ENCODE measurements around the gene DMAP1. TPM values are rescaled to one million over a fixed set of nuclear protein-coding genes. Genes with fewer than 3 reads are reported as not detected.

The DMAP1 gene
- total and polyA plus RNA-seq, 4 donors, result 26.5 to 41.1 (median 35.1) TPM

DNA sequence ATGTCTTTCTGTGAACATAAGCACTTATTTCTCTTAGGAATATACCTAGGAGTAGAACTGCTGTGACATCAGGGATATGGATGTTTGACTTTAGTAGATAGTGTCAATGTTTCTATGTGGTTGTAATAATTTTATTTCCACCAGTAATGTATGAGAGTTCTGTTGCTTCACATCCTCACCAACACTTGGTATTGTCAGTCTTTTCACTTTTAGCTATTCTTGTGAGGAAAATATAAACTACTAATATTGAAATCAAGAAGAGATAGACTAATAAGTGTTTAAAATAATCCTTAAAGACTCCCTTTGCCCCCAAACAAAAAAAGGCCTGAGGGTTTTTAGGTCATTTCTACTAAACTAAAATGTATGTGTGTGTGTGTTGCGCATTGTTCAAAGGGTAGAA, 2.7 kb upstream of the DMAP1 start:
- H3K27me3 ChIP-seq (ENCODE audit: control insufficient read depth in 3 of 3, insufficient read depth in 3 of 3, low read length in 2 of 3), result no peaks in the 10 kb centered on the region
- TF ChIP-seq, protein P1, sequence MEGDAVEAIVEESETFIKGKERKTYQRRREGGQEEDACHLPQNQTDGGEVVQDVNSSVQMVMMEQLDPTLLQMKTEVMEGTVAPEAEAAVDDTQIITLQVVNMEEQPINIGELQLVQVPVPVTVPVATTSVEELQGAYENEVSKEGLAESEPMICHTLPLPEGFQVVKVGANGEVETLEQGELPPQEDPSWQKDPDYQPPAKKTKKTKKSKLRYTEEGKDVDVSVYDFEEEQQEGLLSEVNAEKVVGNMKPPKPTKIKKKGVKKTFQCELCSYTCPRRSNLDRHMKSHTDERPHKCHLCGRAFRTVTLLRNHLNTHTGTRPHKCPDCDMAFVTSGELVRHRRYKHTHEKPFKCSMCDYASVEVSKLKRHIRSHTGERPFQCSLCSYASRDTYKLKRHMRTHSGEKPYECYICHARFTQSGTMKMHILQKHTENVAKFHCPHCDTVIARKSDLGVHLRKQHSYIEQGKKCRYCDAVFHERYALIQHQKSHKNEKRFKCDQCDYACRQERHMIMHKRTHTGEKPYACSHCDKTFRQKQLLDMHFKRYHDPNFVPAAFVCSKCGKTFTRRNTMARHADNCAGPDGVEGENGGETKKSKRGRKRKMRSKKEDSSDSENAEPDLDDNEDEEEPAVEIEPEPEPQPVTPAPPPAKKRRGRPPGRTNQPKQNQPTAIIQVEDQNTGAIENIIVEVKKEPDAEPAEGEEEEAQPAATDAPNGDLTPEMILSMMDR (IDR thresholded peaks at IDR 0.05; ENCODE audit: control extremely low read depth, extremely low read depth), result no peak
- 98 to 100% methylated on average over 1 of the region's 1 CpG for WGBS, 2 donors
- H3K36me3 ChIP-seq (ENCODE audit: control insufficient read depth in 4 of 4, insufficient read depth in 4 of 4, low read length in 4 of 4), result peaks cover 0 to 6% (median 5%) of the 10 kb centered on the region in 4 donors
- H3K9me3 ChIP-seq (ENCODE audit: control insufficient read depth in 4 of 4, insufficient read depth in 3 of 4, low read length in 3 of 4), result no peaks in the 10 kb centered on the region
- DNase-seq (no peak), ATAC-seq (ENCODE audit: insufficient read depth, low FRiP score) (no peak)
- no peak overlapping the region for H3K9ac ChIP-seq (ENCODE audit: insufficient read depth in 1 of 2, low read length in 2 of 2)
- H3K4me1 ChIP-seq (ENCODE audit: control insufficient read depth in 5 of 5, insufficient read depth in 5 of 5, low read length in 5 of 5), result peaks cover 7 to 16% (median 11%) of the 10 kb centered on the region in 5 donors
- H3K4me3 ChIP-seq, result no peak overlapping the region
- no peak overlapping the region for H3K27ac ChIP-seq (ENCODE audit: low read depth in 1 of 2, low read length in 1 of 2)

DNA sequence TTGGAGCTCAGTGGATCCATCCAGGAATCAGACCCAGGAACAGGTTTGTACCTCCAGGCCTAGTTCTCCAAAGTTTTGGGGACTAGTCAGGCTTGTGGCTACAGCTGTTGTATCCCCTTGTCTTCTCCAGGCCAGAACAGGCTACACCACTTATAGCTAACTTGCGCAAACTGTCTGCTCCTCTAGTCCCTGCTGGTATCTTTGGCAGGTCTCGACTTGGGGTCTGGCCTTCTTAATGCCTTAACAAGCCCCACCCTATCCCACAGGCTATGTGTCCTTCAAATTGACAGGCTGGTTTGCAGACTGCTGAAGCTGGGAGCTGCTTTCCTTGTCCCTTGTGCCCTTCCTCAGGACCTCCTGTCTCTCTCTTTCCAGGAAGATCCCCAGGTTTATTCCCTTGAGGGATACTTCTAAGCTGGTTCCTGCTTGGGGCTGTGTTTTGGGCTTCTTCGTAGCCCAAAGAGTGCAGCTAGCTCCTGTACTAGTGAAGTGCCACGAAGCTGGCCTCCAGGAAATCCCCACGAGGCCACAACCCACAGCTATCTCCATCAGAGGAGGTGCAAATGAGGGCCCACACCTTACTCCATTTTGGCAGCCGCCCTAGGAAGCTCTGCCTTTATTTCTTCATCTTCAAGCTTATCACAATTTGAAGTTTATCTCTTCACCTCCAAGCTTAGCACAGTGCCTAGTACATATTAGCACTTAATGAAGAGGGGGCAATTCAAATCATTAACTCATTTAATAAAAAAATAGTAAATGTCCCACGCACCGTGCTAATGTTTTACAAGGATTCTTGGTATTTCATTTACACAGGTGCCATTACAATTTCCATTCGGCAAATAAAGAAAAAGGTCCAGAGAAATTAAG, 683 bp upstream of the DMAP1 start:
- H3K36me3 ChIP-seq (ENCODE audit: control insufficient read depth in 4 of 4, insufficient read depth in 4 of 4, low read length in 4 of 4), result peaks cover 0 to 22% (median 7%) of the 10 kb centered on the region in 4 donors
- H3K27ac ChIP-seq (ENCODE audit: low read depth in 1 of 2, low read length in 1 of 2), result peak overlapping the region in 1 of 2 donors; percentile 27
- no peak for ATAC-seq (ENCODE audit: insufficient read depth, low FRiP score)
- H3K4me3 ChIP-seq, result peak overlapping the region; percentile 17
- H3K4me1 ChIP-seq (ENCODE audit: control insufficient read depth in 5 of 5, insufficient read depth in 5 of 5, low read length in 5 of 5), result peaks cover 7 to 16% (median 11%) of the 10 kb centered on the region in 5 donors
- no peak for DNase-seq
- TF ChIP-seq, protein P1 (IDR thresholded peaks at IDR 0.05; ENCODE audit: control extremely low read depth, extremely low read depth), result no peak
- 42 to 45% methylated on average over 9 of the region's 9 CpGs for WGBS, 2 donors
- peak overlapping the region in 1 of 2 donors; percentile 66 for H3K9ac ChIP-seq (ENCODE audit: insufficient read depth in 1 of 2, low read length in 2 of 2)
- no peaks in the 10 kb centered on the region for H3K9me3 ChIP-seq (ENCODE audit: control insufficient read depth in 4 of 4, insufficient read depth in 3 of 4, low read length in 3 of 4)
- H3K27me3 ChIP-seq (ENCODE audit: control insufficient read depth in 3 of 3, insufficient read depth in 3 of 3, low read length in 2 of 3), result no peaks in the 10 kb centered on the region

DNA sequence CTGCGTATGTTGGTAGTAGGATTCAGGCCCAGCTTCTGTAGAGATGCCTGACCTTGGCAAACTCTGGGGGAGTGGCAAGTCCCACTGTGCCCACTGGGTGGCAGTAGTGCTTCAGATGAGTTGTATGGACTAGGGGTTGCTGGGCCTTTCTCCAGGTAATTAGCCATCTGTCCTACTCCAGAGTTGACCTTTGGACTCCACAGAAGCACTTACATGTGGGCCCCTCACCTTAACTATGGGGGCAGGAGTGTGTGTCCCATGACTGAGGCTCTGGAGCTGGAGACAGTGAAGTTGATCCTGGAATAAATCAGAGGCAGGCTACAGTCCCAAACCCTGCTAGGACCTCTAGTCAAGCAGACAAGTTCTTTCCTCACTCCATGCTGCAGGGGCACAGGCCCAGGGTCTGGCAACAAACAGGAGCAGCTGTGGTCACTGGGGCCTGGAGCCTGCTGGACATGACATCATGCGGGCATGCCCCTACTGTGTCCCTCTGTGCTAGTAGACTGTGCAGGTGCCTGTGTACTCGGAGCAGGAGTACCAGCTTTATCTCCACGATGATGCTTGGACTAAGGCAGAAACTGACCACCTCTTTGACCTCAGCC, 4.6 kb downstream of the DMAP1 start:
- Histone ChIP-seq H3K27me3 (ENCODE audit: control insufficient read depth in 3 of 3, insufficient read depth in 3 of 3, low read length in 2 of 3) (no peaks in the 10 kb centered on the region), H3K9me3 (ENCODE audit: control insufficient read depth in 4 of 4, insufficient read depth in 3 of 4, low read length in 3 of 4) (no peaks in the 10 kb centered on the region), H3K27ac (ENCODE audit: low read depth in 1 of 2, low read length in 1 of 2) (no peak overlapping the region), H3K36me3 (ENCODE audit: control insufficient read depth in 4 of 4, insufficient read depth in 4 of 4, low read length in 4 of 4) (peaks cover 10 to 51% (median 38%) of the 10 kb centered on the region in 4 donors), H3K9ac (ENCODE audit: insufficient read depth in 1 of 2, low read length in 2 of 2) (no peak overlapping the region), H3K4me3 (no peak overlapping the region), H3K4me1 (ENCODE audit: control insufficient read depth in 5 of 5, insufficient read depth in 5 of 5, low read length in 5 of 5) (peaks cover 3 to 9% (median 8%) of the 10 kb centered on the region in 5 donors)
- 77 to 87% methylated on average over 4 of the region's 4 CpGs for WGBS, 2 donors
- peak; percentile 45 for ATAC-seq (ENCODE audit: insufficient read depth, low FRiP score)
- peak; percentile 67 to 75 (median 71) for DNase-seq
- TF ChIP-seq, protein P1 (IDR thresholded peaks at IDR 0.05; ENCODE audit: control extremely low read depth, extremely low read depth), result peak; percentile 66

Measured in lung (tissue), 12 donors.